ENCODE results near the gene POLDIP3. TPM values are rescaled to one million over a fixed set of nuclear protein-coding genes. Genes with fewer than 3 reads are reported as not detected.

The POLDIP3 gene
- total RNA-seq, 4 donors from 2014 or later, result 24.9 to 29.3 (median 25.6) TPM

- TF ChIP-seq, protein P1, sequence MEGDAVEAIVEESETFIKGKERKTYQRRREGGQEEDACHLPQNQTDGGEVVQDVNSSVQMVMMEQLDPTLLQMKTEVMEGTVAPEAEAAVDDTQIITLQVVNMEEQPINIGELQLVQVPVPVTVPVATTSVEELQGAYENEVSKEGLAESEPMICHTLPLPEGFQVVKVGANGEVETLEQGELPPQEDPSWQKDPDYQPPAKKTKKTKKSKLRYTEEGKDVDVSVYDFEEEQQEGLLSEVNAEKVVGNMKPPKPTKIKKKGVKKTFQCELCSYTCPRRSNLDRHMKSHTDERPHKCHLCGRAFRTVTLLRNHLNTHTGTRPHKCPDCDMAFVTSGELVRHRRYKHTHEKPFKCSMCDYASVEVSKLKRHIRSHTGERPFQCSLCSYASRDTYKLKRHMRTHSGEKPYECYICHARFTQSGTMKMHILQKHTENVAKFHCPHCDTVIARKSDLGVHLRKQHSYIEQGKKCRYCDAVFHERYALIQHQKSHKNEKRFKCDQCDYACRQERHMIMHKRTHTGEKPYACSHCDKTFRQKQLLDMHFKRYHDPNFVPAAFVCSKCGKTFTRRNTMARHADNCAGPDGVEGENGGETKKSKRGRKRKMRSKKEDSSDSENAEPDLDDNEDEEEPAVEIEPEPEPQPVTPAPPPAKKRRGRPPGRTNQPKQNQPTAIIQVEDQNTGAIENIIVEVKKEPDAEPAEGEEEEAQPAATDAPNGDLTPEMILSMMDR (IDR thresholded peaks at IDR 0.05; ENCODE audit: low read depth), result no peak
Observed at GRCh38 chr22:42613872-42614301, 796 bp downstream of the POLDIP3 start.

- TF ChIP-seq, protein P1 (IDR thresholded peaks at IDR 0.05; ENCODE audit: low read depth), result no peak
Observed at GRCh38 chr22:42612336-42612735, 2.3 kb downstream of the POLDIP3 start.

- TF ChIP-seq, protein P1 (IDR thresholded peaks at IDR 0.05; ENCODE audit: low read depth), result no peak
Observed at GRCh38 chr22:42611051-42611450, 3.6 kb downstream of the POLDIP3 start.

- TF ChIP-seq, protein P1 (IDR thresholded peaks at IDR 0.05; ENCODE audit: low read depth), result no peak
Observed at GRCh38 chr22:42610186-42610585, 4.5 kb downstream of the POLDIP3 start.

DNA sequence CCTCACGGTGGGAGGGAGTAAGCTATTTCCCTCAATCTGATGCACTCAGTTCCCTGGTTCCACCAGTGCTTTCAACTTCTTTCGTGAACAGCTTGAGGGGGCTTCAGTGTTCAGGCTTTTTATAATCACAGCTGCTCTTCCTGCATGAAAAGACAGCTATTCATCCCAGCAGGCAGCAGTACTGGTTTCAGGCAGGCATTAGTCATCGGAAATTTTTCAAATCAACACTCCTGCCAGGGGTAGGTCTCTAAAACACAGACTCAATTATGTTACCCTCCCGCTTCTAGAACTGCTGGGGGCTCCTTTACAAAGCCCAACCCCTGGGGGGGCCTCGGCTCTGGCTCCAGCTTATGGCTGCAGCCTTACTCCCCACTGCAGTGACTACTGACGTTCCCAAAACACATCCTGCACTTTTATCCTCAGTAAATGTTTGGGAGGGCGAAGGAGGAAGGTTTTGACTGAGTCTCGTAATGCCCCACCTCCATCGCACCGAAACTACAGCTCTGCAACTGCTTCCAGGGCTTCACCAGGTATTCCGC, 5.8 kb downstream of the POLDIP3 start:
- TF ChIP-seq, protein P1 (IDR thresholded peaks at IDR 0.05; ENCODE audit: low read depth), result no peak

GRCh38 chr22:42608136-42608822, 6.4 kb downstream of the POLDIP3 start:
- TF ChIP-seq, protein P1 (IDR thresholded peaks at IDR 0.05; ENCODE audit: low read depth), result no peak

- TF ChIP-seq, protein P1 (IDR thresholded peaks at IDR 0.05; ENCODE audit: low read depth), result no peak
Observed at GRCh38 chr22:42604403-42604802, 10.3 kb downstream of the POLDIP3 start.
